ENCODE results near the gene FOXI2.

Gene FOXI2

DNA sequence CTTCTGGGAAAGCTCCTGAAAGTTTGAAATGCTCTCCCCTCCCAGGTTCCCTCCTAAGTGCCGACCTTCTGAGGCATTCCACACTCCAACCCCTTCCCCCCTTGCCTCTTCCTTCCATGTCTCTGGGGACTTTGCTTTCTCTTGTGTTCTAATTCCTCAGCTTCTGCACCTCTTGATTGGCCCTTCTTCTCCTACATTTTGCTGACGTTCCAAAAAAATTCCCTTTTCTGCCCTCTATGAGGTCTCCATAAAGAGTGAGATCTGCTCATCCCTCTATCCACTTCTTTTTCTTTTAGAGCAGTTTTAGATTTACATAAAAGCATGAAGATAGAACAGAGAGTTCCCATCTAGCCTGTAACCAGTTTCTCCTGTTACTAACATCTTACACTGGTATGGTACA lies 22.3 kb downstream of the FOXI2 start:
- H3K4me3 ChIP-seq (ENCODE audit: control insufficient read depth, low read depth, low read length): no peak overlapping the region
- TF ChIP-seq, protein P1, sequence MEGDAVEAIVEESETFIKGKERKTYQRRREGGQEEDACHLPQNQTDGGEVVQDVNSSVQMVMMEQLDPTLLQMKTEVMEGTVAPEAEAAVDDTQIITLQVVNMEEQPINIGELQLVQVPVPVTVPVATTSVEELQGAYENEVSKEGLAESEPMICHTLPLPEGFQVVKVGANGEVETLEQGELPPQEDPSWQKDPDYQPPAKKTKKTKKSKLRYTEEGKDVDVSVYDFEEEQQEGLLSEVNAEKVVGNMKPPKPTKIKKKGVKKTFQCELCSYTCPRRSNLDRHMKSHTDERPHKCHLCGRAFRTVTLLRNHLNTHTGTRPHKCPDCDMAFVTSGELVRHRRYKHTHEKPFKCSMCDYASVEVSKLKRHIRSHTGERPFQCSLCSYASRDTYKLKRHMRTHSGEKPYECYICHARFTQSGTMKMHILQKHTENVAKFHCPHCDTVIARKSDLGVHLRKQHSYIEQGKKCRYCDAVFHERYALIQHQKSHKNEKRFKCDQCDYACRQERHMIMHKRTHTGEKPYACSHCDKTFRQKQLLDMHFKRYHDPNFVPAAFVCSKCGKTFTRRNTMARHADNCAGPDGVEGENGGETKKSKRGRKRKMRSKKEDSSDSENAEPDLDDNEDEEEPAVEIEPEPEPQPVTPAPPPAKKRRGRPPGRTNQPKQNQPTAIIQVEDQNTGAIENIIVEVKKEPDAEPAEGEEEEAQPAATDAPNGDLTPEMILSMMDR (conservative IDR thresholded peaks at IDR 0.05; ENCODE audit: control insufficient read depth, insufficient read depth, low read depth, low read length): no peak
- DNase-seq (ENCODE audit: low read depth): no peak

DNA sequence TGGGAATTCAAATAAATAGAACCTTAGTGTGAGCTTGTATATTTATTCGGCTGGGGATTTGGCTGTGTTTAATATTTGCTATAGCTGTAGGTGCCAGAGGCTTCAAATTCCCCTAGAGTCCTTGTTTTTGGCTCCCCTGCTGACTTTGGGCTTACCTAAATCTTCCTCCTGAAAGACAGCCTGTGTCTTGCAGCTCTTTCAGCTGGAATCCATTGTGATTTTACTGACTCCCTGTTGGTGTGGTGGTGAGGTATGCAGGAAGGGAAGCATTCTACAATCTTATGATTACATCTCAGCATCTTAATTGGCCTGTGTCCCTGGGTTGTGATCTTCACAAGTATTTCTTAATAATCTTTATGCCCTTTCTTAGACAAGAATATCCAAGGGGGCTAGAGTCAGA lies 25.9 kb downstream of the FOXI2 start:
- TF ChIP-seq, protein P1 (conservative IDR thresholded peaks at IDR 0.05; ENCODE audit: control insufficient read depth, insufficient read depth, low read depth, low read length): no peak
- H3K4me3 ChIP-seq (ENCODE audit: control insufficient read depth, low read depth, low read length): no peak overlapping the region
- no peak for DNase-seq (ENCODE audit: low read depth)

DNA sequence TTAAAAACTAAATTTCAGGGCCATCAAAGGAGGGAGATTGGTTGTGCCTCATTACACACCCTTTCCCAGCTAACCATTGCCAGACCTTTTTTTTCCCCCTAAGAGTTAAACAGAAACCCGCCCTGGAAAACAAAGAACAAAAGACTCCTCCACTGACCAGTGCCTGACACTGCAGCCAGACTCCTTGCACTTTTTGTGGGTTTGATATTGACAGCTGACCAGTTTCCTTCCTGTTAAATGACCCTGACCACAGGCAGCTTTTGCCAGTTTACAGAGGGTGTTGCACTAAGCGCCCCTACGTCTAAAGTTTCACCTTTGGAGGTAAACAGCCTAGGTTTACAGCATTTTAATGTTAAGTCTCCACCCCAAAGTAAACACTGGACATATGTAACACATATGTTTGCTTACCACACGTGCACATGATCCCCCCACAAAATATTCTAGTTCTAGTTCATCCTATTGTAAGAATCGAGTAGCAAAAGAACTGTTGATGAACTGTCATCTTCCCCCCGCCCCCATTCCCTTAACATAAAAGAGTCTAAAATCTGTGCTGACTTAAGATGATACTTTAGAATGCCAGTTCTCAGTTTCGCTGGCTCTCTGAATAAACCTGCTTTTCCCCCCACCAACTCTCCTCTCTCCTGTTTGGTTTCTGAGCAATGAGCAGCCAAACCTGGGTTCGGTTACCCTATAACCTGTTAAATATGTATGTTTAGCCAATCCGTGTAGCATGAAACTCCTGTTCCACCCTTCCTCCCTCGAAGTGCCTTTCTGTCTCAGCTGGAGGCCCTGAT lies 38.0 kb downstream of the FOXI2 start:
- TF ChIP-seq, protein P1 (conservative IDR thresholded peaks at IDR 0.05; ENCODE audit: control insufficient read depth, insufficient read depth, low read depth, low read length): no peak
- H3K4me3 ChIP-seq (ENCODE audit: control insufficient read depth, low read depth, low read length): no peak overlapping the region
- DNase-seq (ENCODE audit: low read depth): no peak

DNA sequence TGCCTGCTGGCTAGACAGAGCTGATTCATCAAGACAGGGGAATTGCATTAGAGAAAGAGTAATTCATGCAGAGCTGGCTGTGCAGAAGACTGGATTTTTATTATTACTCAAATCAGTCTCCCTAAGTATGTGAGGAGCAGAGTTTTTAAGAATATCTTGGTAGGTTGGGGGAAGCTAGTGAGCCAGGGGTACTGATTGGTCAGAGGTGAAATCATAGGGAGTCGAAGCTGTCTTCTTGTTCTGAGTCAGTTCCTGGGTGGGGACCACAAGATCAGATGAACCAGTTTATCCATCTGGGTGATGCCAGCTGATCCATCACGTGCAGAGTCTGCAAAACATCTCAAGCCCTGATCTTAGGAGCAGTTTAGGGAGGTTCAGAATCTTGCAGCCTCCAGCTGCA lies 39.8 kb downstream of the FOXI2 start:
- TF ChIP-seq, protein P1 (conservative IDR thresholded peaks at IDR 0.05; ENCODE audit: control insufficient read depth, insufficient read depth, low read depth, low read length): no peak
- no peak for DNase-seq (ENCODE audit: low read depth)
- H3K4me3 ChIP-seq (ENCODE audit: control insufficient read depth, low read depth, low read length): no peak overlapping the region

DNA sequence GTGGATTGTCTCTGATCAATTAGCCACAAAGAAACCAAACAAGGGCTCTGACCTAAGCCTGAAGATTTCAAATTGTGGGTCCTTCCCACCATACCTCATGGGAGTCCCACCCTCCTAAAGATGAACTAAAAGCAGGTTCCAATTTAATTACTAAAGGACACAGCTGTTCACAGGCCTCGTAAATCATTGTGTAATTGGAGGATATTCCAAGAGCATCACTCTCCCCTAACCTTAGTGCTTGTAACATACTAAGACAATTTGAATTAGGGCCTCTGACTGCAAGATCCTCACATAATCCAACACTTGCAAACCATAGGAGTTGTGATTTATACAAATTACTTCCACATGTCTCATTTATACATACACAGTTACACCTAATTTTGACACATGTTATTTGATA lies 44.4 kb downstream of the FOXI2 start:
- TF ChIP-seq, protein P1 (conservative IDR thresholded peaks at IDR 0.05; ENCODE audit: control insufficient read depth, insufficient read depth, low read depth, low read length): no peak
- H3K4me3 ChIP-seq (ENCODE audit: control insufficient read depth, low read depth, low read length): no peak overlapping the region
- DNase-seq (ENCODE audit: low read depth): no peak

GRCh38 chr10:127787873-127788272 lies 50.9 kb downstream of the FOXI2 start:
- no peak for DNase-seq (ENCODE audit: low read depth)
- TF ChIP-seq, protein P1 (conservative IDR thresholded peaks at IDR 0.05; ENCODE audit: control insufficient read depth, insufficient read depth, low read depth, low read length): no peak
- H3K4me3 ChIP-seq (ENCODE audit: control insufficient read depth, low read depth, low read length): no peak overlapping the region
